ENCODE results near the gene SIM2.

SIM2 gene

DNA sequence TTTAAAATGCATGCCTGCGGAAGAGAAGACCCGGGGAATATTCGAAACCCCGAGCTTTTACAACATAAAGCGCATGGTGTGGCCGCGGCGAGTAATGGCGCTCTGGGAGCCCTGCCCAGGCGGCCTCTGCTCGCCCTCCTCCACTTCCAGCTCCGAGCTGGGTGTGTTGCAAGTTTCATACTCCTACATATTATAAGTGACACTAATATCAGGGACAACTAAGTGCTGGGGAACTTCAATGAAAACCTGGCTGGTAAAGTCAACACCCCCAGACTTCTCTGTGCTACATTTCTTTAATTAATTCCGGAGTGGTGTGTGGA is 11.8 kb downstream of the SIM2 start:
- DNase-seq (ENCODE audit: low read depth in 2 of 2): no peak

DNA sequence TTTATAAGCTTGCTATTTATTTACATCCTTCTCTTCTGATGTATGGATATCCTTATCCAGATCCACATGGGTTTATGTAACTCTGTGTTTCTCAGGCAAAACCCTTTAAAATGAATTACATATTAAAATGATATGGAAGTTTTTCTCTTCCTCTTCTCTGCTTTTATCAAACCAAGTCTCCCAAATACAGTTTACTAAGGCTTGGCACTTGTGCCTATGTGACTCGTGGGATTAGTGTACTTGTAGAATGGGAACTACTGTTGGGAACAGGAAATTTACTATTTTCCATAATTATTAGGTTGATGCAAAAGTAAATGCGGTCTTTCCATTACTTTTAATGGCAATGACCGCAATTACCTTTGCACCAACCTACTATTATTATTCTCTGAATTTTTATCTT is 14.8 kb downstream of the SIM2 start:
- no peak for DNase-seq (ENCODE audit: low read depth in 2 of 2)

DNA sequence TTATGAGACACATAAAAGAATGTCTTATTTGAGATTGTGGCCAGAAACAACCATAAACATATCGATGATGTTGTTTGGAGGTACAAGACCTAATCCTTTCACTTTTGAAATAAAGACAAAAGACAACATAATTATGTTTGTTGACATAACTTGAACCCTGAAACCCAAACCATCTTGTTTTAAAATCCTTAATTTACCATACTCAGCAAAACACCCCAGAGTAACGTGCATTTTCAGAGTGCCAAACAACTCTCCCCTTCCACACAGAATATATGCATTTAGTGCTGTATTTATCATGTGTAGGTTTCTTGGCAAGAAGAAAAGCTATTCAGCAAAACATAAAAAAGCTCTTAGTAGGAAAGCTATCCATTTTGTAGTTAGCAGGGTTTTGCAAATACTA is 17.5 kb downstream of the SIM2 start:
- DNase-seq (ENCODE audit: low read depth in 2 of 2): no peak

DNA sequence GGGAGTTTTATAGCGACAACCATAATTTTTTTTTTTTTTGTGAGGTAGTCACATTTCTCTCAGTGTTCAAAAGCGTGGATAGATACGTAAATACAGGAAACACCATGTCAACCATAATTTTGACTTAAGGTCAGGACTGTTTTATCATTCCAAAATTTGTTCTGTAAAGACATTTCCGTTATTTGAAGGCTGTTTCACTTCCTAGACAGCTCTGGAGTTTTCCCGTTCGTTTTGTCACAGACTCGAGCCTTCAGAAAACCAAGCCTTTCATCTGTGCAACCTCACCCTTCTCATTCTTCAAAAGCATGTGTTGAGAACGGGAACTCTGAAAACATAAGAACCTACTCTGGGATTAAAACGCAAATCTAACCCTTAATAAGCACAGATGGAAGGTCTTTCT is 17.9 kb downstream of the SIM2 start:
- no peak for DNase-seq (ENCODE audit: low read depth in 2 of 2)

DNA sequence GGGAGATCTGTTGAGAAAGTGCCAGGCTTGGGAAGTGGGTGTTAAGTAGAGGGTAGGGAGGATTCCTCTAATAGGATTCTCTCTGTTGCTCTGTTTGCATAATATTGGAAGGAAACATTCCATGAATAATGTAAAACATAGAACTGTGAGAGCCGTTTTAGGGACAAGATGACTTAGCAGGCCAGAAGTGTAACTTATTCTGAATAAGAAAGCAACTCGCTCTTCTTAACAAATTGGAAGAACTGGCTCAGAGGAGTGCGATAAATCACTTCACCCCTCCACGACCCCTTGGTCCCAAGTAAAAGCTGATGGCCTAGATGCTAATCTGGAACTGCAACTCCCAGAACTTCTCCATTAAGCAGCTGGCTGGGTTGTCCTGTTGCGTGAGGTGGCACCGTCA is 19.1 kb downstream of the SIM2 start:
- no peak for DNase-seq (ENCODE audit: low read depth in 2 of 2)

DNA sequence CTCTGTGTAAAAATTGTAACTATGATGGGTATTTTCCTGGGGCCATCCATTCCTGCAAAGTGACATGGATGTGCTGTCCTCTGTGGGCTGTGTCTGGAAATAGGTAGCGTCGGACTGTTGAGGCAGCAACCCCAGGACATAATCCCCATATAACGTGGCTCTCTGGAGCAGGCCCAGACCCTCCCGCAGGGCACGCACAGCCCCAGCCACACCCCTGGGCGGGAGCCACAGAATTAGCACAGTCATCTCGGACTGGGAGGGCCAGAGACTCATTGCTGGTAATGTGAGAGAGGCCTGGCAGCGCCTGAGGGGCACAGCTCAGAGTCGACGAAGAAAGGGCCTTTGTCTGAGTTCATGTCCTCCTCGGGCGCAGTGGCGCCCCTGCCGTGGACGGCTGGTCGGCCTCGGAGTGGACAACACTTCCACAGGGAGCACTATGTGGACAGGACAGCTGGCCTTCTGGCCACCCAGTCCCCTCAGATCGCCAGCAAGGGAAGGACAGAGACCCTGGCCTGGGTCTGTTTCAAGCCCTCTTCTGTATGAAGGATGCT is 20.1 kb downstream of the SIM2 start:
- DNase-seq (ENCODE audit: low read depth in 2 of 2): no peak

DNA sequence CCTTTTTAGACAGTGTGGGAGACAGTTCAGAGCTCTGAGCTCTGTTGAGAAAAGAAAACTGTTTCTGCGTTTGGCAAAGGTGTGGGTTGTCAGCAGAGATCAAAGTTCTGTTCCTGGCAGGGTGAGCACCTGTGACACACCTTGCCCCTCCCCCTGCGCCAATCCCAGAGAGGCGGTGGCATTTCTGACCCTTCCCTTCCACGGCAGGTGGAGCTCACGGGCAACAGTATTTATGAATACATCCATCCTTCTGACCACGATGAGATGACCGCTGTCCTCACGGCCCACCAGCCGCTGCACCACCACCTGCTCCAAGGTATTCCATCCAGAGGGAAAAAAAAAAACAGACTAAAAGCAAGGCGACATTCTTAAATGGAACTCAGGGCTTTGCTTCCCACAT is 20.7 kb downstream of the SIM2 start:
- DNase-seq (ENCODE audit: low read depth in 2 of 2): no peak

DNA sequence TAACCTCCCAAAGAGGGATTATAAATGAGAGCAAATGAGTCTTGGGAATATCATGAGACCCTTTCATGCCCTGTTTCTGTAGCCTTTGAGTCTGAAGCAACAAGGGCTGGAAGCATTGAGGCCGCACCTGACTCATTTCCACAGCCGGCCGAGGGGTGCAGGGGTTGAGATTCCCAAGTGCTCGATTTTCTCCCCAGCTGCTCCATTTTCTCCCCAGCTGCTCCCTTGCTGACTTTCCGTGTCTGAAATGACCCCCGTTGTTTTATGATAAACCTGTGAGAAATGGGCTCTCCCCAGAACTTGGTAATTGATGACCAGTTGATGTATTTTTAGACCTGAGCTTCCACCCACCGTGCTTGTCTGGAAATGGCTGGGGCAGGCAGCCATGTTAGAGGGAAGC is 22.9 kb downstream of the SIM2 start:
- DNase-seq (ENCODE audit: low read depth in 2 of 2): no peak

DNA sequence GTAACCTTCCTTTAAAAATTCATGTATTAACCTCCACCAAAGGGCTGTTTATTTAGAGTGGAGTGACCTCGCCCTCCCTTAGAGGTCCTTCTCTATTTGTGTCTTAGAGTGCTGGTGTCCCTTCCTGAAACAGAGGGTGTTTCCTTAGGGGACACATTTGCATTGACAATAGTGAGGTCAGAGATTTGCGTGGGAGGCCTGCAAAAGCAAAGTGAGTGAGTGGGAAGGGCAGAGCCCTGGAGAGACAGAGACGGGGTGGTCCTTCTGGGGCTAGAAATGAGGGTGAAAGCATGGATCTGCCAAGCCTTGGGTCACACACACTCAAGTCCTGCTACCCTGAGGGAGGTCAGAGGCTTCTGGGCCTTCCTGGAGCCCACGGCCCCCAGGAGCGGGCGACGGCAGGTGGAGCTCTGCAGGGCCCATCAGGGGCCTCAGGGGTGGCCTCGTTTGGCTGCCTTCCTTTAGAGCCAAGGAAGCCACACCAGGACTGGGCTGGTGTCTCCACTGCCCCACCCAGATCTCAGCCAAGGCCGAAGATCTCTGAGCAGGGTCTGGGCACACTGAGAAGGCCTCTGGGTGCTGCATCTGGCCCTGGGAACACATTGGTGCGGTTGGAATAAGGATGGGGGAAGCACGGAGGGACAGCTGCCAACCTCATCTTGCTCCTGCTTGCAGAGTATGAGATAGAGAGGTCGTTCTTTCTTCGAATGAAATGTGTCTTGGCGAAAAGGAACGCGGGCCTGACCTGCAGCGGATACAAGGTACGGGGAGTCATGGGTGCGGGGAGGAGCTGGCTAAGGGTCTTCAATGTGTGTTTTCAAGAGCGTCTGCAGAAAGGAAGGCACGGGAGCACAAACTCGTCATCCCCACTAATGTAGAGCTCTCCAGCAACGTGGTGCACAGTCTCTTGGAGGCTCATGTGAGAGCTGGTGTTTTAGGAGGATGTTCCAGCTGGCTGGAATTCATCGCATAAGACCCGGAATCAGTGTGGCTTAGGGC is 23.8 kb downstream of the SIM2 start:
- no peak for DNase-seq (ENCODE audit: low read depth in 2 of 2)

DNA sequence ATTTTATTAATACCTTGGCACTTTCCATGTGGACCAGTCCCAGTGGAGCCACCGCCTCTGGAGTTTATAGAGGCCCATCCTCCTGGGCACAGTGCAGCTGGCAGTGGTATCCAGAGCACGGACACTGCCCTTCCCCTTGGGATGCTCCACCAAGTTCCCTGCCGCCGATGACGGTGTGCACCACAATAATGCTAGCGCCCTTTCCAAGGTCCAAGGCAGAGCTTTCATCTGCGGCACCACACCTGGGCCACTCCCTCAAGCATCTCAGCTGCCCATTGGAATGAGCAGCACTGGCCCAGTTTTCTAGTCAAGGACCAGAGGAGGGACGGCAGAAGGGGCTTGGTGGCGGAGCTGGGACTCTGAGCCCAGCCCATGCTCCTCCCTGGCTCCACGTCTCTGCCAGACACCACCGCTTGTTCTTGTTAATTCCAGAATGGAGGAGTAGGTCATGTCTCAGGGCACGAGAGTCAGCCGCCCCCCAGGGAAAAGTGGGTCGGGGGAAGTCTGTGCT is 24.5 kb downstream of the SIM2 start:
- no peak for DNase-seq (ENCODE audit: low read depth in 2 of 2)

DNA sequence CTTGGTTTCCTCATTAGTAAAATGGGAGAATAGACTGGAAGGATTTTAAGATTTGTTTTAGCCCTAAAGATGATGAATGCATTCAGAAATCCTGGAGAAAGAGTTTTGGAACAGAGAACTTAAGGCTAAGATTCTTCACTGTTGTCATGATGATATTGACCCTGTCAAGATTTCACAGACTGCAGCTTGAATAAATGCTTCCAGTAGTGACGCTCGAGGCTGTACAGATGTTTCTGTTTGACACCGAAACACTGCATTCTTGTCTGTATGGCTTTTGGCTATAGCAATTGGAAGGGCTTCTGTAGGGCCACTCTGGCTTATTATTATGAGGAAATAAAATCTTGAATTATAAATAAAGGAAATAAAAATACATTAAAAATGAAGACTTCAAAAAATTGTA is 25.7 kb downstream of the SIM2 start:
- DNase-seq (ENCODE audit: low read depth in 2 of 2): no peak

DNA sequence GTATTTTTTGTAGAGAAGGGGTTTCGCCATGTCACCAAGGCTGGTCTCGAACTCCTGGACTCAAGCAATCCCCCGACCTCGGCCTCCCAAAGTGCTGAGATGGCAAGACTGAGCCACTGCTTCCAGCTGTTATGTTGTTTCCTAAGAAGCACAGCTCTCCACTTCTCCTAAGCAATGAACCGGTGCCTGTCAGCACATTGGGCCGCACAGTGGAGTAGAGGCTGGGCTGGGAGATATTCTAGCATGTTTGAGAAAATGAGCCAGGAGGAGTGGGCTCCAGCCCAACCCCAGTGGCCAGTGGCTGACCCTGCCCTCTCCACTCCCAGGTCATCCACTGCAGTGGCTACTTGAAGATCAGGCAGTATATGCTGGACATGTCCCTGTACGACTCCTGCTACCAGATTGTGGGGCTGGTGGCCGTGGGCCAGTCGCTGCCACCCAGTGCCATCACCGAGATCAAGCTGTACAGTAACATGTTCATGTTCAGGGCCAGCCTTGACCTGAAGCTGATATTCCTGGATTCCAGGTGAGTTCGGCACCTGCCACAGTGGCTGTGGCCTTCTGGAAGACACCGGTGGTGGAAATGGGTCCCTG is 27.0 kb downstream of the SIM2 start:
- no peak for DNase-seq (ENCODE audit: low read depth in 2 of 2)

DNA sequence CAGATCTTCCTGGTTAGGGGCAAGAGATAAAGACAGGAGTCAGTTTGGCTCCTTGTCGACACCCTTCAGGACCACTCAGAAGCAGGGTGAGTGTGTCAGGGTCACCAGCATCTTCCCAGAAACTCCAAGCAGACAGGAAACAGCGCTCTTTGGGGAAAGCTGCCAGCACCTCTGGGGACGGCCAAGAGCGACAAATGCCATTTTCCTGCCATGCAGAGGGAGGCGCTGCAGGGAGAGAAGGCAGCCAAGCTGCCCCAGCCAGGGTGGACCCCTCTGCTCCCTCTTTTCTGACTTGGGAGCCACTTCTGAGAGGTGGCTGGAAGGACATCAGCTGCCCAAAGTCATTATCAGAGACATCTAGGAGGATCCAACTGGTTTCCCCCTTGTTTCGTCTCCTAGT is 29.0 kb downstream of the SIM2 start:
- no peak for DNase-seq (ENCODE audit: low read depth in 2 of 2)

DNA sequence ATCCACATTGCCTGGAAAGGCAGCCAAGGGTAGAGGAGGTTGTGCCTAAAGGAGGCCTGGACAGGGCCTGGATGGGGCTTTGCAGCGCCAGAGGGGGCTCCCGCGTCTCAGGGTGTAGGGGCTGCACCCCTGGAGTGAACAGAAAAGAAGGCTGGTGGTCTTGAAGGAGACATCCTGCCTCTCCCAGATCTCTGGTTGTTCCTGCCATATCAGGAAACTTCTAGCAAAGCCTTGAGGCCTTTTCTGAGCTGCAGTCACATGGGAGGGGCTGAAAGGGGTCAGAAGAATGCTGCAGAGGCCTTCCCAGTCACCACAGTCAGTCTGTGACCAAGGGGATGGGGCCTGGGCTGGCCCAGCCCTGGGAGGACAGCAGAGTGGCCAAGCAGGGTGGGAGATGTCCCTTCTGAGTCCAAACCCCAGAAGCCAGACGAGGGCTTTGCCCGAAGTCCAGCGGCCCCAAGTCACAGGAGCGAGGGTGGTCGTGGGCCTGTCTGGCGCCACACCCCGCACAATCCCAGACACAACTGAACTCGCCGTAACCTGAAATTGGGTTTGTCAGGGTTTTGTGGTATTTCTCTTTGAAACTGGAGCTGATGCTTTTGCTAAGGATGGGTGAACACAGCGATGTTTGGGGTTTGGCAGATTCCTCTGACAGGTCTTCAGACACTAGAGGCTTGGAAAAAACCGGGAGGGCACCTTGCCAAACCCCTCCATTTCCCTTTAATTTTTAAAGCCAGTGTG is 29.6 kb downstream of the SIM2 start:
- DNase-seq (ENCODE audit: low read depth in 2 of 2): no peak

DNA sequence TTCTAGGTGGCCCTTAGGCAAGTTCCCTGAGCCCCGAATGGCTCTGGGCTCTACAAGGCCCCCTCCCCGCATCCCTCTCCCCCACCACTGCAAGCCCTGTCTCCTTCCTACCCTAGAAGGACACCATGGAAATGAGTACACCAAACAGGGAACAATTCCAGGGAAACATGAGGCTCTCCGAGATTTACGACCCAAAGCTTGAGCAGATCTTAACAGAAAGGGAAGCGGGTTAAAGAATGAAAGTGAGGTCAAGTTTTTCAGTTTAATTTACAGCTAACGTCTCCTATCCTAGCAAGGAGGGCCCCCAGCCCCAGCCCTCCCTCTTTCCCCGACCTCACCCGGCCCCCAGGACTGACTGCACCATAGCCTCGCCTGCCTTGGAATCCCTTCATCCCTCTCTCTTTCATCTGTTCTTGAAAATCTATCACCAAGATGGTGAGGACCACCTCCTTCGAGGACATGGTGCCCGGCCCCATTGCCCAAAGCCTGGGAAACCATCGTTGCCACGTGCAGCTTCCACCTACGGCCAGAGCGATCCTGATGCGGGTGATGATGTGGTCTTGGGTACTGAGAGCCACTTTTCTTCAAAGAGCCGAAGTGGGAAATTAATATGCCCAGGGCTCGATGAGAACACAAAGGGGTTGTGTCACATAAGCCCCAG is 30.5 kb downstream of the SIM2 start:
- no peak for DNase-seq (ENCODE audit: low read depth in 2 of 2)

DNA sequence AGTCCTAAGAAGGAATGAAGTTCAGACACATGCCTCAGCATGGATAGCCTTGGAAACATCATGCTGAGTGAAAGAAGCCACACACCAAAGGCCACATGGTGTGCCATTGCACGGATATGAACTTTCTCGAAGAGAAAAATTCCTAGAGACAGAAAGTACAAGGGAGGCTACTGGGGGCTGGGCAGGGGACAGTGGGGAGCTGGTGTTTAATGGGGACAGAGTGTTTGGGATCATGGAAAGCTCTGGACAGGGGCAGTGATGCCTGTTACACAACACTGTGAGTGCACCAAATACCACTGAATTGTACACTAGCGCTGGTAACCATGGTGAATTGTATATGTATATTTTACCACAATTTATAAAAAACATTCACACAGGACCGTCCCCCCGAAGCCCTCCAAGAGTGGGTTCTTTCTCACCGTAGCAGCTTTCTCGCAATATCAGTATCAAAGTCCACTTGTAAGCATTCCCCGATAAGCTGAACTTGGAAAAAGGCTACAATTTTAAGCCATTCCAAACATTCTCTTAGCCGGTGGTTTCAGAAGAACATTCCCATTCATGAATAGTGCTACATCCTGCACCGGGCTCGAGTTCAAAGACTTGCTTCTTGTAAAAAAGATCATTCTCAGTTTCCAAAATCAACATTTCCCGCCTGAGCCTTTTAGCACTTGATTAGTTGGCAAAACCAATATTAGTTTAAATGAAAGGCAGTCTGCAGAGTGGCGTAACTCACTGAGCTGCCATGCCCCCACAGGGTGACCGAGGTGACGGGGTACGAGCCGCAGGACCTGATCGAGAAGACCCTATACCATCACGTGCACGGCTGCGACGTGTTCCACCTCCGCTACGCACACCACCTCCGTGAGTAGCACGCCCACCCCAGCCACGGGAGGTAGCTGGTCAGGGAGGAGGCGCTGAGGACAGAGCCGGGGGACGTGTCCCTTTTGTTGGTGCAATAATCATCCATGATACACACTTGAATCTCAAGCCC is 31.7 kb downstream of the SIM2 start:
- no peak for DNase-seq (ENCODE audit: low read depth in 2 of 2)

DNA sequence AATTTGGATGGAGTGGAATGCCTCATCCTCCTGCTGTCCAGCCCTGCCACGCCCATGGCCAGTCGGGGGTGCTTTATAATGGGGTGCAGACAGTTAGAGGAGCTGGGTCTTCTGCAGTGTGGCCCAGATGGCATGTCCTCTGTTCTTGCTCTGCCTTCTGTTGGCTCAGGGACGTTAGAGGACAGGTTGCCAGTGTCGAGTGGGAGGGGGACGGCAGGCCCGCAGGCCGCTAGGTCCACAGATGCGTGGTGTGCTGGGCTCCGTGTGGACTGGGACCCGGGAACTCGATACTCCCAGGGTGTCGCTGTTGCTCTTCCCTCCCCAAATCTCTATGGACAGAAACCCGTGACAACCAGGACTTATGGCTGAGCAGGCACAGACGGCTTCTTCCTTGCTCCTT is 33.3 kb downstream of the SIM2 start:
- no peak for DNase-seq (ENCODE audit: low read depth in 2 of 2)

DNA sequence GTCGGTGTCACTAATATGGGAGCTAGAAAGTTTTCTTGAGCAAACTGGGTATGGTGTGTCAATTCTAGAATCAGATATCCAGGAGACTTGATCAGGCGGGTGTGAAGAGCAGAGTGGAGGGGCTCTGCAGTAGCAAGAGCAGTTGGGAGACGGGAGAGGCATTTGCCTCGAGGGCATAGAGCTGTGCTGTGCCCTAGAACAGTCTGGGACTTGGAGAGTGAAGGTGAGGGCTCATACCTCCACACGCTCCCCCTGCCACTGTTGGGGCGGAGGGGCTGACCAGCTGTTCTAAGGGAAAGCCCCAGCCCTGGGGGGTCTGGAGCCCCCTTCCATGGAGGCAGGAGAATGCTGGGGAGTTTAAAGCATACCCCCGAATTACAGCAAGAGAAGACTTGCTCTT is 33.8 kb downstream of the SIM2 start:
- DNase-seq (ENCODE audit: low read depth in 2 of 2): no peak

DNA sequence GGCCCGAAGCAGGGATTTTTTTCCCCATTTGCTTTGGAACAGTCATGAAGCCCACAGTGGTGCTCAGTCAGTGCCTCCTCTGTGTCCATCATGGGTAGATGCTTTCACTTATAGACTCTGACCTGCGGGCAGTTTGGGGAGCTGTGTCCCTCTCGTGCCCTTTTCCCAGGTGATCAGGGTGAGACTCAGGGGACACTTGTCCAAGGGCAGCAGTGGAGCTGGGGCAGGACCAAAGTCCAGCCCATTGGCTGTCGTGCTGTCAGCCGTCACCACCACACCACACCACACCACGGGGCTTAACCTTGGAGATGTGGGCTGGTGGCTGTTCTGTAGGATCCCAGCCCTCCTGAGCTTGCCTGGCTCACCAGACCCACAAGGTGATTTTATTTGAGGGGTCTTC is 34.9 kb downstream of the SIM2 start:
- no peak for DNase-seq (ENCODE audit: low read depth in 2 of 2)

DNA sequence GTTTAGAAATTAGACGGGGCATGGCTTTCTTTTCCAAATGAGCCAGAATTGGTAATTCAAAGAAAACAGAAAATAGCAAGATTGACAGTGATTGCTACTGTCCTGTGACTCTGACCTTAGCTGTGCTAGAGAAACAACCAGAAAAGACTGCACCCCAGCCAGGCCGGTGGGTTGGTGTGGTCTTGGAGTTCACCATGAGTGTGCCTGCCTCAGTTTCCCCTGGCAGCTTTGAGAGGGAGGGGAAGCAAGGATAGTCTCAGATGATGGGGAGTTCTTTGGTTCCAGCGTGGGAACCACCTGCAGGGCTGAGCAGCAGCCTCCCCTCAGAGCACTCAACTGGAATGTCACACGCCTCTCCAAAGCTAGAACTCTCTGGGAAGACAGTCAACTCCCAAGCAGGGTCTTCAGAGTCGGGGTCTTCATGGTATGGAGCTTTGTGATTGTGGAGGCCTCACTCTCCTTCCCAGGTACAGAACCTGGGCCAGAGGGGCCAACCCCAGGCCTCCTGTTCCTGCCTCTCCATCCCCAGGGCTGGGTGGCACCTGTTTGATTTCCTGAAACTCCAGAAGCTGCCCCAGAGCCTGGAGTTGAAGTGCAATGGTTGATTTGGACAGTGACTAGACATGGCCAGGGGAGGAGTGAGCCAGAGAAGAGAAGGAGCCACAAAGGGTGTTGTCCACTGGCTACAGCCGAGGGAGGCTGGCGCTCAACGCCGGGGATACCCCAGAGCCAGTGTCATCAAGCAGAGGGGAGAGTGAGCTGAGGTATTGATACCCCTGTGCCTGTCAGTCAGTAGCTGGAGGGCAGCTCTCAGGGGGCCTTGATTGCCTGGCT is 35.7 kb downstream of the SIM2 start:
- no peak for DNase-seq (ENCODE audit: low read depth in 2 of 2)
